Astrocyte (in vitro differentiated cells and primary cell): Measurements from ENCODE around the gene C1orf167. TPM values are rescaled to one million over a fixed set of nuclear protein-coding genes. Genes with fewer than 3 reads are reported as not detected.

Source experiments
- DNase-seq: peaks from one replicate; pipeline ENCODE4 v3.0.0-alpha.2; 2010; ENCODE audit warnings: low read depth
- FAIRE-seq: peaks from 2 replicates; lab custom pipeline; 2011; peaks lifted over from hg19 to GRCh38; lab: Jason Lieb, UNC
- H2AFZ ChIP-seq: 2 replicates; pipeline ENCODE4 v1.6.0; 2012; ENCODE audit warnings: low read depth, low read length, inconsistent platforms
- H3K27ac ChIP-seq: 2 replicates; pipeline ENCODE4 v1.5.1; 2011; ENCODE audit warnings: low read depth, low read length, inconsistent platforms
- H3K27me3 ChIP-seq: 2 replicates; pipeline ENCODE4 v1.6.0; 2011; ENCODE audit warnings: low read length, inconsistent platforms; ENCODE audit not compliant: insufficient read depth
- H3K36me3 ChIP-seq: 2 replicates; pipeline ENCODE4 v1.5.1; 2011; ENCODE audit warnings: low read length, inconsistent platforms; ENCODE audit not compliant: insufficient read depth
- H3K4me1 ChIP-seq: 2 replicates; pipeline ENCODE4 v1.5.1; 2011; ENCODE audit warnings: low read length, inconsistent platforms; ENCODE audit not compliant: insufficient read depth
- H3K4me2 ChIP-seq: 2 replicates; pipeline ENCODE4 v1.6.0; 2012; ENCODE audit warnings: low read length, inconsistent platforms
- H3K4me3 ChIP-seq: 2 replicates; pipeline ENCODE4 v1.5.1; 2011; ENCODE audit warnings: low read depth, mild to moderate bottlenecking, low read length, inconsistent platforms; ENCODE audit not compliant: insufficient read depth
- H3K79me2 ChIP-seq: 2 replicates; pipeline ENCODE4 v1.6.0; 2012; ENCODE audit warnings: mild to moderate bottlenecking, low read length, inconsistent platforms; ENCODE audit not compliant: insufficient read depth
- H3K9ac ChIP-seq: 2 replicates; pipeline ENCODE4 v1.6.0; 2012; ENCODE audit warnings: mild to moderate bottlenecking, low read length, inconsistent platforms
- H3K9me3 ChIP-seq: 2 replicates; pipeline ENCODE4 v1.5.1; 2012; ENCODE audit warnings: low read depth, mild to moderate bottlenecking, low read length, inconsistent platforms; ENCODE audit not compliant: insufficient read depth
- H4K20me1 ChIP-seq: 2 replicates; pipeline ENCODE4 v1.6.0; 2012; ENCODE audit warnings: low read length, inconsistent platforms; ENCODE audit not compliant: insufficient read depth
- H3K27ac Mint-ChIP-seq: one replicate; pipeline ENCODE4 v1.8.0; 2021; ENCODE audit warnings: mild to moderate bottlenecking, mixed read lengths; ENCODE audit not compliant: unreplicated experiment
- H3K27me3 Mint-ChIP-seq: one replicate; pipeline ENCODE4 v1.8.0; 2021; ENCODE audit warnings: low read depth, mixed read lengths; ENCODE audit not compliant: unreplicated experiment
- H3K36me3 Mint-ChIP-seq: one replicate; pipeline ENCODE4 v1.8.0; 2021; ENCODE audit warnings: low read depth, mixed read lengths; ENCODE audit not compliant: unreplicated experiment
- H3K4me1 Mint-ChIP-seq: one replicate; pipeline ENCODE4 v1.8.0; 2021; ENCODE audit warnings: low read depth, mixed read lengths; ENCODE audit not compliant: unreplicated experiment
- H3K4me3 Mint-ChIP-seq: one replicate; pipeline ENCODE4 v1.8.0; 2021; ENCODE audit warnings: mild to moderate bottlenecking, moderate library complexity, mixed read lengths; ENCODE audit not compliant: unreplicated experiment
- H3K9me3 Mint-ChIP-seq: one replicate; pipeline ENCODE4 v1.8.0; 2021; ENCODE audit warnings: mild to moderate bottlenecking, mixed read lengths; ENCODE audit not compliant: unreplicated experiment
- CTCF ChIP-seq: IDR thresholded peaks from 2 replicates; pipeline ENCODE4 v1.5.1; 2011; ENCODE audit warnings: low read depth, mild to moderate bottlenecking, inconsistent platforms, low read length, moderate library complexity; ENCODE audit not compliant: insufficient read depth
- EZH2 ChIP-seq: IDR thresholded peaks from 2 replicates; pipeline ENCODE4 v1.6.1; 2012; ENCODE audit warnings: mild to moderate bottlenecking, low read length, inconsistent platforms; ENCODE audit not compliant: insufficient read depth
- total RNA-seq: library from RNA; stranded (reverse); gene quantifications from 2 replicates; pipeline ENCODE4 v1.2.1, GENCODE V29; 2021

Gene C1orf167
- total RNA-seq, 1 donor from 2014 or later: not detected

- Histone ChIP-seq H3K36me3 (no peaks in the 10 kb centered on the region), H3K4me2 (no peak overlapping the region), H3K4me3 (no peak overlapping the region), H2AFZ (no peak overlapping the region), H3K79me2 (no peaks in the 10 kb centered on the region), H3K27ac (no peak overlapping the region), H3K4me1 (peaks cover 17% of the 10 kb centered on the region), H3K9ac (no peak overlapping the region), H3K27me3 (no peaks in the 10 kb centered on the region), H3K9me3 (no peaks in the 10 kb centered on the region), H4K20me1 (no peaks in the 10 kb centered on the region)
- TF ChIP-seq EZH2 (no peak), CTCF (no peak)
- FAIRE-seq (no peak), DNase-seq (no peak)
- Mint-ChIP-seq H3K4me1 (peaks cover 18% of the 10 kb centered on the region), H3K9me3 (no peaks in the 10 kb centered on the region), H3K36me3 (peaks cover 31% of the 10 kb centered on the region), H3K27ac (no peak overlapping the region), H3K27me3 (no peaks in the 10 kb centered on the region), H3K4me3 (no peak overlapping the region)
These were observed 32.6 kb downstream of the C1orf167 start for GRCh38 chr1:11794446-11795237.

GRCh38 chr1:11795238-11795890 is 33.4 kb downstream of the C1orf167 start:
- Histone ChIP-seq H4K20me1 (no peaks in the 10 kb centered on the region), H2AFZ (no peak overlapping the region), H3K4me2 (no peak overlapping the region), H3K9ac (no peak overlapping the region), H3K27ac (no peak overlapping the region), H3K4me3 (no peak overlapping the region), H3K36me3 (no peaks in the 10 kb centered on the region), H3K27me3 (no peaks in the 10 kb centered on the region), H3K9me3 (no peaks in the 10 kb centered on the region), H3K4me1 (peaks cover 14% of the 10 kb centered on the region), H3K79me2 (no peaks in the 10 kb centered on the region)
- Mint-ChIP-seq H3K36me3 (peaks cover 36% of the 10 kb centered on the region), H3K9me3 (no peaks in the 10 kb centered on the region), H3K27ac (no peak overlapping the region), H3K27me3 (no peaks in the 10 kb centered on the region), H3K4me1 (peaks cover 18% of the 10 kb centered on the region), H3K4me3 (no peak overlapping the region)
- no peak for FAIRE-seq
- TF ChIP-seq CTCF (no peak), EZH2 (no peak)
- DNase-seq: no peak
